HepG2 (cell line): ENCODE results near the gene SLC34A3. TPM values are rescaled to one million over a fixed set of nuclear protein-coding genes. Genes with fewer than 3 reads are reported as not detected.

Experiments
- HDAC2 ChIP-seq: sonication (generic); formaldehyde crosslinking; IDR thresholded peaks from 2 replicates; pipeline ENCODE4 v1.4.0; 2020; ENCODE audit warnings: missing genetic modification reagents
- MAF1 ChIP-seq: sonication (generic); formaldehyde crosslinking; IDR thresholded peaks from 2 replicates; pipeline ENCODE4 v1.5.0; 2020; ENCODE audit warnings: missing genetic modification reagents, borderline replicate concordance
- MBD4 ChIP-seq: IDR thresholded peaks from 2 replicates; pipeline ENCODE4 v1.6.1; 2012; ENCODE audit warnings: low read length, inconsistent platforms, borderline replicate concordance
- MIER2 ChIP-seq: IDR thresholded peaks from 2 replicates; pipeline ENCODE4 v1.6.1; 2016; ENCODE audit warnings: missing biosample characterization, missing genetic modification reagents
- SCMH1 ChIP-seq: sonication (generic); formaldehyde crosslinking; IDR thresholded peaks from 2 replicates; pipeline ENCODE4 v1.9.0; 2021; ENCODE audit warnings: missing genetic modification reagents, mild to moderate bottlenecking, borderline replicate concordance
- SIN3B ChIP-seq: fragments of 150-350 bp; IDR thresholded peaks from 2 replicates; pipeline ENCODE4 v1.6.1; 2014; ENCODE audit warnings: low read length
- ZFP37 ChIP-seq: sonication (generic); formaldehyde crosslinking; IDR thresholded peaks from 2 replicates; pipeline ENCODE4 v1.4.0; 2020; ENCODE audit warnings: missing genetic modification reagents, borderline replicate concordance
- ZNF17 ChIP-seq: sonication (generic); formaldehyde crosslinking; IDR thresholded peaks from 2 replicates; pipeline ENCODE4 v1.5.0; 2020; ENCODE audit warnings: mild to moderate bottlenecking, missing genetic modification reagents
- ZNF225 ChIP-seq: sonication (generic); formaldehyde crosslinking; IDR thresholded peaks from 2 replicates; pipeline ENCODE4 v1.4.0; 2020; ENCODE audit warnings: mild to moderate bottlenecking, missing genetic modification reagents
- ZNF296 ChIP-seq: sonication (generic); formaldehyde crosslinking; conservative IDR thresholded peaks from 2 replicates; pipeline ENCODE4 v1.5.0; 2020; ENCODE audit warnings: mild to moderate bottlenecking, missing genetic modification reagents
- ZNF350 ChIP-seq: sonication (generic); formaldehyde crosslinking; IDR thresholded peaks from 2 replicates; pipeline ENCODE4 v1.4.0; 2020; ENCODE audit warnings: mild to moderate bottlenecking, low read depth, missing genetic modification reagents, borderline replicate concordance
- ZNF441 ChIP-seq: sonication (generic); formaldehyde crosslinking; IDR thresholded peaks from 2 replicates; pipeline ENCODE4 v1.7.0; 2021; ENCODE audit warnings: missing genetic modification reagents, borderline replicate concordance
- ZNF543 ChIP-seq: sonication (generic); formaldehyde crosslinking; IDR thresholded peaks from 2 replicates; pipeline ENCODE4 v1.4.0; 2020; ENCODE audit warnings: mild to moderate bottlenecking, missing genetic modification reagents
- ZNF660 ChIP-seq: sonication (generic); formaldehyde crosslinking; IDR thresholded peaks from 2 replicates; pipeline ENCODE4 v1.5.1; 2020; ENCODE audit warnings: mild to moderate bottlenecking, low read depth, missing genetic modification reagents, borderline replicate concordance
- ZNF737 ChIP-seq: sonication (generic); formaldehyde crosslinking; IDR thresholded peaks from 2 replicates; pipeline ENCODE4 v1.5.0; 2020; ENCODE audit warnings: missing genetic modification reagents, mild to moderate bottlenecking, borderline replicate concordance
- ZNF777 ChIP-seq: sonication (generic); formaldehyde crosslinking; IDR thresholded peaks from 2 replicates; pipeline ENCODE4 v1.4.0; 2020; ENCODE audit warnings: missing genetic modification reagents
- ZNF780A ChIP-seq: sonication (generic); formaldehyde crosslinking; IDR thresholded peaks from 2 replicates; pipeline ENCODE4 v1.8.0; 2022; ENCODE audit warnings: mild to moderate bottlenecking, missing genetic modification reagents, moderate library complexity
- polyA plus RNA-seq, 8 experiments: library from polyadenylated mRNA; depleted of rRNA in 3 of 8; stranded (reverse) in 7 of 8; unstranded in 1 of 8; fragments of >200 nt; fragmentation: Illumina TruSeq in 4 of 8; extraction: Trizol in 4 of 8; gene quantifications; 2 replicates each; pipeline versions ENCODE4 v1.2.1 to v1.2.3, GENCODE V29; 2011 to 2016; ENCODE audit warnings: low read depth in 4 of 8, missing spikeins in 1 of 8, mixed read lengths in 1 of 8; ENCODE audit not compliant: insufficient read depth in 1 of 8
- total RNA-seq, 5 experiments: library from RNA; depleted of rRNA; stranded (reverse); fragments of >200 nt; fragmentation: Illumina TruSeq; extraction: Trizol; gene quantifications; 2 replicates each; pipeline ENCODE4 v1.2.3, GENCODE V29; 2016; ENCODE audit warnings: low read depth in 1 of 5
- TF ChIP-seq, protein P1 (sequence below): sonication (generic); formaldehyde crosslinking; IDR thresholded peaks from 2 replicates; pipeline ENCODE4 v1.5.1; 2020; ENCODE audit warnings: mild to moderate bottlenecking, missing genetic modification reagents, moderate library complexity
- TF ChIP-seq, protein P2 (sequence below): sonication (generic); formaldehyde crosslinking; IDR thresholded peaks from 2 replicates; pipeline ENCODE4 v1.5.0; 2020; ENCODE audit warnings: mild to moderate bottlenecking, missing genetic modification reagents, borderline replicate concordance
- TF ChIP-seq, protein P3 (sequence below): sonication (generic); formaldehyde crosslinking; IDR thresholded peaks from 2 replicates; pipeline ENCODE4 v1.5.1; 2020; ENCODE audit warnings: mild to moderate bottlenecking, moderate library complexity, missing genetic modification reagents

The SLC34A3 gene
- total and polyA plus RNA-seq, 2 of the 13 experiments (the other 11 are each of a cell fraction or from before 2014, with no cell fraction given), result 0.07 to 1.0 TPM

DNA sequence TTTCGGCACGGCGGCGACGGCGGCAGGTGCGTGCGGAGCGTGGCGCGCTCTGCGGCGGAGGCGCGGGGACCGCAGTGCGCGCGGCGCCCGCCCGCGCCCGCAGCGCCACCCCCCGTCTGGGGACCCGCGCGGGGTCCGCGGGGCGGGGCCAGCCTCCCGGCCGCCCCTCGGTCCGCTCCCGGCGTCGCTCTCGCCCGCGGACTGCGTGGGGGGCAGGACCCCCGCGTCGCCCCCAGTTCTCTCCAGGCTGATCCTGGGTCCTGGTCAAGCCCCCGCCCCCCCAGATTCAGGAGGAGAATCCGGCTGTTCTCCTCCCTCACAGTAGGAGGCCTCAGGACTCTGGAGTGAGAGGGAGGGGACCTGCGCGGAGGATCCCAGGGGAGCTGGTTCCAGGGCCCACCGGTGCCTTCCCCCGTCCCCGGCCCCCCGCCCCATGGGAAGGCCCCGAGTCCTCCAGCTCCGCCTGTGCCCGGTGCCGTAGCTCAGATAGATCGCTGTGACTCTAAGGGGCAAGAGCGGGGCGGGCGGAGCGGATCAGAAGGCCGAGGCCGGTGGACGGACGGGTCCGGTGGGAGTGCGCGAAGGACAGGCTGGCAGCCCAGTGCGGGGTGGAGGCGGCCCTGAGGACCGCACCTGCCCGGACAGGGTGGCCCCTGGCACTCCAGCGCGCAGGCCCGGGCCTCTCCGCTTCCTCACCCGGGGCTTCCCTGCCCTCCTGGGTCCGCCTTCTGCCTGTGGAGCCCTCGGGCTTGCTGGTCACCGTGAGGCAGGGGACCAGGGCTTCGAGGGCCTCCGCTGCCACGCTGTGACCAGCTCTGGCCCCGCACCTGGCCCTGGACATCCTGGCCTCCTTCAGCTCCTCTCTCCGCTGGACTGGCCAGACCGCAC is 8.3 kb upstream of the SLC34A3 start, which contains the start of gene RNF208 (continued):
- TF ChIP-seq, protein P1, sequence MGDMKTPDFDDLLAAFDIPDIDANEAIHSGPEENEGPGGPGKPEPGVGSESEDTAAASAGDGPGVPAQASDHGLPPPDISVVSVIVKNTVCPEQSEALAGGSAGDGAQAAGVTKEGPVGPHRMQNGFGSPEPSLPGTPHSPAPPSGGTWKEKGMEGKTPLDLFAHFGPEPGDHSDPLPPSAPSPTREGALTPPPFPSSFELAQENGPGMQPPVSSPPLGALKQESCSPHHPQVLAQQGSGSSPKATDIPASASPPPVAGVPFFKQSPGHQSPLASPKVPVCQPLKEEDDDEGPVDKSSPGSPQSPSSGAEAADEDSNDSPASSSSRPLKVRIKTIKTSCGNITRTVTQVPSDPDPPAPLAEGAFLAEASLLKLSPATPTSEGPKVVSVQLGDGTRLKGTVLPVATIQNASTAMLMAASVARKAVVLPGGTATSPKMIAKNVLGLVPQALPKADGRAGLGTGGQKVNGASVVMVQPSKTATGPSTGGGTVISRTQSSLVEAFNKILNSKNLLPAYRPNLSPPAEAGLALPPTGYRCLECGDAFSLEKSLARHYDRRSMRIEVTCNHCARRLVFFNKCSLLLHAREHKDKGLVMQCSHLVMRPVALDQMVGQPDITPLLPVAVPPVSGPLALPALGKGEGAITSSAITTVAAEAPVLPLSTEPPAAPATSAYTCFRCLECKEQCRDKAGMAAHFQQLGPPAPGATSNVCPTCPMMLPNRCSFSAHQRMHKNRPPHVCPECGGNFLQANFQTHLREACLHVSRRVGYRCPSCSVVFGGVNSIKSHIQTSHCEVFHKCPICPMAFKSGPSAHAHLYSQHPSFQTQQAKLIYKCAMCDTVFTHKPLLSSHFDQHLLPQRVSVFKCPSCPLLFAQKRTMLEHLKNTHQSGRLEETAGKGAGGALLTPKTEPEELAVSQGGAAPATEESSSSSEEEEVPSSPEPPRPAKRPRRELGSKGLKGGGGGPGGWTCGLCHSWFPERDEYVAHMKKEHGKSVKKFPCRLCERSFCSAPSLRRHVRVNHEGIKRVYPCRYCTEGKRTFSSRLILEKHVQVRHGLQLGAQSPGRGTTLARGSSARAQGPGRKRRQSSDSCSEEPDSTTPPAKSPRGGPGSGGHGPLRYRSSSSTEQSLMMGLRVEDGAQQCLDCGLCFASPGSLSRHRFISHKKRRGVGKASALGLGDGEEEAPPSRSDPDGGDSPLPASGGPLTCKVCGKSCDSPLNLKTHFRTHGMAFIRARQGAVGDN (CRISPR knock-in tag), result peak; percentile 78; the same call in 1 of the 2 replicates
- TF ChIP-seq ZNF543 (CRISPR knock-in tag) (no peak), SIN3B (no peak), ZNF350 (CRISPR knock-in tag) (no peak; the same call in 1 of the 2 replicates), SCMH1 (CRISPR knock-in tag) (no peak), ZNF17 (CRISPR knock-in tag) (no peak), ZNF296 (no peak), MAF1 (CRISPR knock-in tag) (no peak), ZFP37 (CRISPR knock-in tag) (no peak), ZNF777 (no peak), ZNF737 (CRISPR knock-in tag) (no peak), MIER2 (CRISPR knock-in tag) (no peak), ZNF441 (CRISPR knock-in tag) (no peak), MBD4 (no peak), ZNF225 (CRISPR knock-in tag) (0 out of 2 replicates have a peak, but pooled peaks have one; percentile 72), HDAC2 (CRISPR knock-in tag) (no peak; the same call in 1 of the 2 replicates), ZNF660 (no peak), ZNF780A (CRISPR knock-in tag) (no peak)
- TF ChIP-seq, protein P2, sequence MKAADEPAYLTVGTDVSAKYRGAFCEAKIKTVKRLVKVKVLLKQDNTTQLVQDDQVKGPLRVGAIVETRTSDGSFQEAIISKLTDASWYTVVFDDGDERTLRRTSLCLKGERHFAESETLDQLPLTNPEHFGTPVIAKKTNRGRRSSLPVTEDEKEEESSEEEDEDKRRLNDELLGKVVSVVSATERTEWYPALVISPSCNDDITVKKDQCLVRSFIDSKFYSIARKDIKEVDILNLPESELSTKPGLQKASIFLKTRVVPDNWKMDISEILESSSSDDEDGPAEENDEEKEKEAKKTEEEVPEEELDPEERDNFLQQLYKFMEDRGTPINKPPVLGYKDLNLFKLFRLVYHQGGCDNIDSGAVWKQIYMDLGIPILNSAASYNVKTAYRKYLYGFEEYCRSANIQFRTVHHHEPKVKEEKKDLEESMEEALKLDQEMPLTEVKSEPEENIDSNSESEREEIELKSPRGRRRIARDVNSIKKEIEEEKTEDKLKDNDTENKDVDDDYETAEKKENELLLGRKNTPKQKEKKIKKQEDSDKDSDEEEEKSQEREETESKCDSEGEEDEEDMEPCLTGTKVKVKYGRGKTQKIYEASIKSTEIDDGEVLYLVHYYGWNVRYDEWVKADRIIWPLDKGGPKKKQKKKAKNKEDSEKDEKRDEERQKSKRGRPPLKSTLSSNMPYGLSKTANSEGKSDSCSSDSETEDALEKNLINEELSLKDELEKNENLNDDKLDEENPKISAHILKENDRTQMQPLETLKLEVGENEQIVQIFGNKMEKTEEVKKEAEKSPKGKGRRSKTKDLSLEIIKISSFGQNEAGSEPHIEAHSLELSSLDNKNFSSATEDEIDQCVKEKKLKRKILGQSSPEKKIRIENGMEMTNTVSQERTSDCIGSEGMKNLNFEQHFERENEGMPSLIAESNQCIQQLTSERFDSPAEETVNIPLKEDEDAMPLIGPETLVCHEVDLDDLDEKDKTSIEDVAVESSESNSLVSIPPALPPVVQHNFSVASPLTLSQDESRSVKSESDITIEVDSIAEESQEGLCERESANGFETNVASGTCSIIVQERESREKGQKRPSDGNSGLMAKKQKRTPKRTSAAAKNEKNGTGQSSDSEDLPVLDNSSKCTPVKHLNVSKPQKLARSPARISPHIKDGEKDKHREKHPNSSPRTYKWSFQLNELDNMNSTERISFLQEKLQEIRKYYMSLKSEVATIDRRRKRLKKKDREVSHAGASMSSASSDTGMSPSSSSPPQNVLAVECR (CRISPR knock-in tag), result no peak; the same call in 1 of the 2 replicates
- TF ChIP-seq, protein P3, sequence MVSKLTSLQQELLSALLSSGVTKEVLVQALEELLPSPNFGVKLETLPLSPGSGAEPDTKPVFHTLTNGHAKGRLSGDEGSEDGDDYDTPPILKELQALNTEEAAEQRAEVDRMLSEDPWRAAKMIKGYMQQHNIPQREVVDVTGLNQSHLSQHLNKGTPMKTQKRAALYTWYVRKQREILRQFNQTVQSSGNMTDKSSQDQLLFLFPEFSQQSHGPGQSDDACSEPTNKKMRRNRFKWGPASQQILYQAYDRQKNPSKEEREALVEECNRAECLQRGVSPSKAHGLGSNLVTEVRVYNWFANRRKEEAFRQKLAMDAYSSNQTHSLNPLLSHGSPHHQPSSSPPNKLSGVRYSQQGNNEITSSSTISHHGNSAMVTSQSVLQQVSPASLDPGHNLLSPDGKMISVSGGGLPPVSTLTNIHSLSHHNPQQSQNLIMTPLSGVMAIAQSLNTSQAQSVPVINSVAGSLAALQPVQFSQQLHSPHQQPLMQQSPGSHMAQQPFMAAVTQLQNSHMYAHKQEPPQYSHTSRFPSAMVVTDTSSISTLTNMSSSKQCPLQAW (CRISPR knock-in tag), result no peak
